ACC112 (cell line): Measurements from ENCODE around the gene SLC12A3.
A peak's percentile ranks its signal among the peaks of the same experiment; 100 is the strongest.

ENCODE experiments used
- H2AFZ ChIP-seq: fragments of 200-600 bp; sonication (generic); one replicate; pipeline ENCODE4 v1.6.0; 2017; ENCODE audit warnings: antibody characterized with exemption, low read length; ENCODE audit not compliant: unreplicated experiment
- H3K27ac ChIP-seq: fragments of 200-600 bp; sonication (generic); 2 replicates; pipeline ENCODE4 v1.5.1; 2014; ENCODE audit warnings: low read depth, mild to moderate bottlenecking, antibody characterized with exemption, low read length, moderate library complexity
- H3K27me3 ChIP-seq: fragments of 200-600 bp; sonication (generic); 2 replicates; pipeline ENCODE4 v1.6.1; 2014; ENCODE audit warnings: mild to moderate bottlenecking, antibody characterized with exemption, low read length, moderate library complexity, mixed read lengths; ENCODE audit not compliant: insufficient read depth
- H3K36me3 ChIP-seq: fragments of 200-600 bp; sonication (generic); 2 replicates; pipeline ENCODE4 v1.6.1; 2016; ENCODE audit warnings: mild to moderate bottlenecking, antibody characterized with exemption, low read length, moderate library complexity, mixed read lengths; ENCODE audit not compliant: insufficient read depth
- H3K4me1 ChIP-seq: fragments of 200-600 bp; sonication (generic); one replicate; pipeline ENCODE4 v1.6.1; 2016; ENCODE audit warnings: low read length, mixed read lengths; ENCODE audit not compliant: insufficient read depth, unreplicated experiment, control insufficient read depth
- H3K4me3 ChIP-seq: fragments of 200-600 bp; sonication (generic); 2 replicates; pipeline ENCODE4 v1.5.1; 2014; ENCODE audit warnings: mild to moderate bottlenecking, low read depth, low read length
- H3K79me2 ChIP-seq: fragments of 200-600 bp; sonication (generic); one replicate; pipeline ENCODE4 v1.6.0; 2016; ENCODE audit warnings: low read length; ENCODE audit not compliant: control insufficient read depth, unreplicated experiment, insufficient read depth

The SLC12A3 gene

GRCh38 chr16:56921571-56921970, 56.6 kb downstream of the SLC12A3 start:
- H3K4me1 ChIP-seq = peaks cover 6% of the 10 kb centered on the region
- no peak overlapping the region for H3K27ac ChIP-seq
- no peak overlapping the region for H3K4me3 ChIP-seq
- no peak overlapping the region for H2AFZ ChIP-seq
- H3K27me3 ChIP-seq = peaks cover 23% of the 10 kb centered on the region; the same call in 1 of the 2 replicates
- H3K79me2 ChIP-seq = no peaks in the 10 kb centered on the region
- no peaks in the 10 kb centered on the region for H3K36me3 ChIP-seq

- H3K27ac ChIP-seq = no peak overlapping the region
- peaks cover 4% of the 10 kb centered on the region for H3K4me1 ChIP-seq
- H3K36me3 ChIP-seq = no peaks in the 10 kb centered on the region
- H3K4me3 ChIP-seq = no peak overlapping the region
- no peaks in the 10 kb centered on the region for H3K79me2 ChIP-seq
- H2AFZ ChIP-seq = no peak overlapping the region
- peaks cover 16% of the 10 kb centered on the region; the same call in 1 of the 2 replicates for H3K27me3 ChIP-seq
Measured at GRCh38 chr16:56923481-56924091, 58.6 kb downstream of the SLC12A3 start.

GRCh38 chr16:56927471-56927870, 62.5 kb downstream of the SLC12A3 start:
- peaks cover 10% of the 10 kb centered on the region for H3K4me1 ChIP-seq

DNA sequence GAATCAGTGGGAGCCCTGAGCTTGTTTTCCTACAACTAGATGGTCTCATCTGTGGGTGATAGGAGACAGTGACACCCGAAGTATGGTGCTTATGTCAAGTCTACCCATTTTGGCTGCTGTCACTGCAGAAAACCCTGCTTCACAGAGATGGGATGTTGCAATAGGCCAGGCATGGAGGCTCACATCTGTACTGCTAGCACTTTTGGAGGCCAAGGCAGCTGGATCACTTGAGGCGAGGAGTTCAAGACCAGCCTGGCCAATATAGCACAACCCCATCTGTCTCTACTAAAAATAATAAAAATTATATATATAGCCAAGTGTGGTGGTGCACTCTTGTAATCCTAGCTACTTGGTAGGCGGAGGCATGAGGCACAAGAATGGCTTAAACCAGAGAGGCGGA, 64.6 kb downstream of the SLC12A3 start:
- peaks cover 7% of the 10 kb centered on the region; the same call in 1 of the 2 replicates for H3K36me3 ChIP-seq
- peaks cover 24% of the 10 kb centered on the region for H3K79me2 ChIP-seq
- H2AFZ ChIP-seq = no peak overlapping the region
- no peak overlapping the region for H3K4me3 ChIP-seq
- H3K27ac ChIP-seq = no peak overlapping the region
- no peaks in the 10 kb centered on the region for H3K27me3 ChIP-seq
- H3K4me1 ChIP-seq = peaks cover 6% of the 10 kb centered on the region

More at GRCh38 chr16:56927471-56927870, 62.5 kb downstream of the SLC12A3 start:
- H3K27ac ChIP-seq = no peak overlapping the region
- H3K79me2 ChIP-seq = peaks cover 4% of the 10 kb centered on the region
- H3K36me3 ChIP-seq = no peaks in the 10 kb centered on the region
- no peak overlapping the region for H2AFZ ChIP-seq
- H3K27me3 ChIP-seq = no peaks in the 10 kb centered on the region
- no peak overlapping the region for H3K4me3 ChIP-seq

- Histone ChIP-seq H3K4me3 (no peak overlapping the region; the same call in 1 of the 2 replicates), H3K36me3 (peaks cover 14% of the 10 kb centered on the region), H3K4me1 (peaks cover 14% of the 10 kb centered on the region), H2AFZ (no peak overlapping the region), H3K27me3 (no peaks in the 10 kb centered on the region), H3K27ac (no peak overlapping the region), H3K79me2 (peaks cover 34% of the 10 kb centered on the region)
Measured at GRCh38 chr16:56930486-56931270, 65.7 kb downstream of the SLC12A3 start.

DNA sequence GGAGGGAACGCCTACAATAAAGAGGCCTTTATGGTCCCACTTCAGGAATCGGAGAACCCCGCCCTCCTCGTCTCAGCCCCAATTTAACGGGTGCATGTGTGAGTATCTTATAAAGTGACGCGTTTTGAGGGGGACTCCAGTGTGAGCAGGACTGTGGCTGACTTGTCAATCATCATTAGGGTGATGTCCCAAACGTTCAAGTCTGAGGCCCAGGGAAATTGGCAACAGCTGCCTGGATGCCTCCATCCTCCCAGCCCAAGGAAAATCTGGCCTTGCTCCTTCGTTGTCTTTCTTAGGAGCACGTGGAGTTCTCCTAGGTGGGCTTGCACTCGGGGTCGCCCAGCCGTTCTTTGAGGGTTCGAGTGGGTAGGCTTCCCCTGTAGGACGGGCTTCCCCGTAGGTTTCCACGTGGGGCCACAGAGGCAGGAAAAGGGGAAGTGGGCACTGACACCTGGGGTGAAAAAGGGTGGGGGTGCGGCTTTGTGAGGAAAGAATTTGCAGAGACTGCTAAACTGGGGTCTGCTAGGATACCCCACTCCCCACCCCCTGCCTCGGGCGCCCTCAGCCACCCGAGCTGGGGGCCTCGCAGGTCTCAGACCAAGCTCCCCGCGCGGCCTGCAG, 66.4 kb downstream of the SLC12A3 start:
- H3K4me1 ChIP-seq = peaks cover 14% of the 10 kb centered on the region

GRCh38 chr16:56931892-56932720, 67.1 kb downstream of the SLC12A3 start, which contains the start of gene HERPUD1:
TSS of gene HERPUD1 (plus strand) at chr16:56932142. CDS start at chr16:56932245, 103 bp downstream.
- Histone ChIP-seq H2AFZ (peak within 1 kb of the TSS; percentile 73), H3K79me2 (peaks cover 39% of the 10 kb centered on the region), H3K4me3 (peak within 1 kb of the TSS; percentile 86), H3K27ac (peak within 1 kb of the TSS; percentile 68), H3K27me3 (no peaks in the 10 kb centered on the region), H3K4me1 (peaks cover 14% of the 10 kb centered on the region), H3K36me3 (peaks cover 29% of the 10 kb centered on the region)

More for the DNA sequence above, 66.4 kb downstream of the SLC12A3 start:
- Histone ChIP-seq H3K27me3 (no peaks in the 10 kb centered on the region), H3K27ac (peak overlapping the region; percentile 63), H2AFZ (peak overlapping the region; percentile 73), H3K4me3 (peak overlapping the region; percentile 86), H3K79me2 (peaks cover 36% of the 10 kb centered on the region), H3K36me3 (peaks cover 21% of the 10 kb centered on the region)

DNA sequence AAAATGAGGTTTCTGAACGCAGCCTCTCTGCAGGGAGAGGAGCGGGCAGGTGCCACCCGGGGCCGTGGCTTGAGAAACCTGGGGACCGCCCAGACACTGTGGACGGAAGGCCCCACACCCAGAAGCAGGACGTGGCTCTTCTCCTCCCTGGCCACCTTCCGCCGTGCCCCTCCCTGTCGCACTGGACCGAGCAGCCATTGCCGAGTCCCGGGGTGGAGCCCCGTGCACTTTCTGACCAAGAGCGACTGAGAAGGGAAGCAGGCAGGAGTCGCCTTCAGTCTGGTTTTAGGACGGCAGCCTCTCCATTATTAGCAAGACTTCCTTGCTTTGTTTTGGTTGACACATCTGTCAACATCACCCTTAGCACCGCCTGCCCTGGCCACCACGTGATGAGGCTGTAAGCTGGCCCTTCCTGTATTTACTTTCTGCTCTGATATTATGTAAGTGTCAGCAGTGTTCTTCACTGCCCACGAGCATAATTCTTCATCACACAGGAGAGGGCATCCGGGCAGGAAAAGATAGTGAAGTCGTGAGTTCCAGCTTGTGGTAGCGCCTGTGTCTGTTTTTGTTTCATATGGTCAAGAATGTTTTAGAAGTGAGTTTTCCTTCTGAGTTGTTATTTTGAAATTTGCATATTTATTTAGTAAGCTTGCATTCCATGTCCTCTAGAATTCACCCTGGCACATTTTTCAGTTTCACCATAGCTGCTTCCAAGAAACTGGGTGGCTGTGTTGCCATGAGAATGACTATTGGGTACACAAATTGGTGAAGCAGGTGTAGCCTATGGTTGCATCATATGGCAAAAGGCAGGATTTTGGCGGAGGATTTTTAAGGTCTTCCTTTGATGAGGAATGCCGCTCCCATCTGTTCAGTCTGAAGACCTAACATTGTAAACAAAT, 68.0 kb downstream of the SLC12A3 start:
- peaks cover 37% of the 10 kb centered on the region for H3K36me3 ChIP-seq
- peaks cover 41% of the 10 kb centered on the region for H3K79me2 ChIP-seq
- H3K4me1 ChIP-seq = peaks cover 14% of the 10 kb centered on the region
- H2AFZ ChIP-seq = no peak overlapping the region
- H3K27me3 ChIP-seq = no peaks in the 10 kb centered on the region
- peak overlapping the region; percentile 68 for H3K27ac ChIP-seq
- peak overlapping the region; percentile 86 for H3K4me3 ChIP-seq

GRCh38 chr16:56933828-56934598, 69.0 kb downstream of the SLC12A3 start:
- peak overlapping the region; percentile 86 for H3K4me3 ChIP-seq
- peaks cover 41% of the 10 kb centered on the region for H3K36me3 ChIP-seq
- no peaks in the 10 kb centered on the region for H3K27me3 ChIP-seq
- H3K4me1 ChIP-seq = peaks cover 14% of the 10 kb centered on the region
- H3K27ac ChIP-seq = no peak overlapping the region
- no peak overlapping the region for H2AFZ ChIP-seq
- H3K79me2 ChIP-seq = peaks cover 44% of the 10 kb centered on the region
